WTC11 (cell line): Measurements from ENCODE around the gene BCAT1. TPM values are rescaled to one million over a fixed set of nuclear protein-coding genes. Genes with fewer than 3 reads are reported as not detected.
A peak's percentile ranks its signal among the peaks of the same experiment; 100 is the strongest.

Experiments
- ATAC-seq: fragments of 200-7000 bp; cut with Tn5 transposase; 2 replicates; pipeline ENCODE4 v1.10.0; 2021; ENCODE audit warnings: mild to moderate bottlenecking, moderate library complexity
- CTCF ChIA-PET: fragments of 300-600 bp; sonication (Branson Sonifier 250); formaldehyde crosslinking; loops from one replicate; lab custom pipeline; 2021; ENCODE audit warnings: antibody characterized with exemption; lab: Charles Lee
- POLR2A ChIA-PET: fragments of 350-600 bp; sonication (Branson Sonifier 250); formaldehyde crosslinking; loops from one replicate; lab custom pipeline; 2021; ENCODE audit warnings: antibody characterized with exemption; lab: Charles Lee
- DNase-seq: peaks from one replicate; pipeline ENCODE4 v3.0.0; 2021; ENCODE audit warnings: low spot score
- H3K27ac Mint-ChIP-seq: 2 replicates; pipeline ENCODE4 v1.8.0; 2021; ENCODE audit warnings: mixed read lengths
- H3K27me3 Mint-ChIP-seq: 2 replicates; pipeline ENCODE4 v1.8.0; 2021; ENCODE audit warnings: low read depth, mild to moderate bottlenecking, moderate library complexity, mixed read lengths
- H3K36me3 Mint-ChIP-seq: 2 replicates; pipeline ENCODE4 v1.8.0; 2021; ENCODE audit warnings: mixed read lengths
- H3K4me1 Mint-ChIP-seq: 2 replicates; pipeline ENCODE4 v1.8.0; 2022; ENCODE audit warnings: mixed read lengths
- H3K4me3 Mint-ChIP-seq: 2 replicates; pipeline ENCODE4 v1.8.0; 2021; ENCODE audit warnings: mild to moderate bottlenecking, moderate library complexity, mixed read lengths
- H3K9me3 Mint-ChIP-seq: 2 replicates; pipeline ENCODE4 v1.8.0; 2021; ENCODE audit warnings: mixed read lengths
- ATF1 ChIP-seq: sonication (generic); formaldehyde crosslinking; IDR thresholded peaks from 2 replicates; pipeline ENCODE4 v1.8.1; 2023; ENCODE audit warnings: mild to moderate bottlenecking, moderate library complexity, missing genetic modification reagents
- ATF3 ChIP-seq: sonication (generic); formaldehyde crosslinking; conservative IDR thresholded peaks from 2 replicates; pipeline ENCODE4 v1.8.1; 2022; ENCODE audit warnings: mild to moderate bottlenecking, missing genetic modification reagents
- ATF6 ChIP-seq: sonication (generic); formaldehyde crosslinking; IDR thresholded peaks from 2 replicates; pipeline ENCODE4 v1.8.1; 2023; ENCODE audit warnings: mild to moderate bottlenecking, missing genetic modification reagents
- ELF4 ChIP-seq: sonication (generic); formaldehyde crosslinking; IDR thresholded peaks from 2 replicates; pipeline ENCODE4 v1.8.1; 2022; ENCODE audit warnings: low read depth, mild to moderate bottlenecking, moderate library complexity, missing genetic modification reagents
- ESRRA ChIP-seq: sonication (generic); formaldehyde crosslinking; IDR thresholded peaks from 2 replicates; pipeline ENCODE4 v1.8.1; 2022; ENCODE audit warnings: mild to moderate bottlenecking, missing genetic modification reagents, borderline replicate concordance
- GRHL2 ChIP-seq: fragments of 250-450 bp; sonication (Bioruptor Pico); IDR thresholded peaks from 2 replicates; pipeline ENCODE4 v1.8.0; 2022; ENCODE audit warnings: mild to moderate bottlenecking, moderate library complexity; ENCODE audit not compliant: insufficient replicate concordance, severe bottlenecking
- NFYB ChIP-seq: sonication (generic); formaldehyde crosslinking; conservative IDR thresholded peaks from 2 replicates; pipeline ENCODE4 v1.8.0; 2022; ENCODE audit warnings: low read depth, missing genetic modification reagents
- NR3C1 ChIP-seq: sonication (generic); formaldehyde crosslinking; conservative IDR thresholded peaks from 2 replicates; pipeline ENCODE4 v1.8.1; 2023; ENCODE audit warnings: low read depth, mild to moderate bottlenecking, missing genetic modification reagents
- PRRX2 ChIP-seq: fragments of 250-450 bp; sonication (Bioruptor Pico); IDR thresholded peaks from 2 replicates; pipeline ENCODE4 v1.8.0; 2021; ENCODE audit warnings: mild to moderate bottlenecking
- SOX15 ChIP-seq: fragments of 250-450 bp; sonication (Bioruptor Pico); IDR thresholded peaks from 2 replicates; pipeline ENCODE4 v1.9.0; 2021; ENCODE audit warnings: mild to moderate bottlenecking
- STAT6 ChIP-seq: sonication (generic); formaldehyde crosslinking; conservative IDR thresholded peaks from 2 replicates; pipeline ENCODE4 v1.8.1; 2023; ENCODE audit warnings: mild to moderate bottlenecking, low read depth, missing genetic modification reagents, moderate library complexity
- USF2 ChIP-seq: sonication (generic); formaldehyde crosslinking; IDR thresholded peaks from 2 replicates; pipeline ENCODE4 v1.8.1; 2023; ENCODE audit warnings: mild to moderate bottlenecking, missing genetic modification reagents, moderate library complexity
- ZNF219 ChIP-seq: sonication (generic); formaldehyde crosslinking; IDR thresholded peaks from 2 replicates; pipeline ENCODE4 v1.8.0; 2023; ENCODE audit warnings: missing genetic modification reagents, mild to moderate bottlenecking, borderline replicate concordance
- ZNF232 ChIP-seq: sonication (generic); formaldehyde crosslinking; IDR thresholded peaks from 2 replicates; pipeline ENCODE4 v1.8.0; 2022; ENCODE audit warnings: mild to moderate bottlenecking, missing genetic modification reagents
- ZNF532 ChIP-seq: fragments of 250-450 bp; sonication (Bioruptor Pico); IDR thresholded peaks from 2 replicates; pipeline ENCODE4 v1.9.0; 2021; ENCODE audit warnings: mild to moderate bottlenecking, borderline replicate concordance
- total RNA-seq: library from RNA; stranded (reverse); gene quantifications from 3 replicates; pipeline ENCODE4 v1.2.3, GENCODE V29; 2021
- TF ChIP-seq, protein P1 (sequence below): sonication (generic); formaldehyde crosslinking; IDR thresholded peaks from 2 replicates; pipeline ENCODE4 v1.8.1; 2022; ENCODE audit warnings: low read depth, mild to moderate bottlenecking, moderate library complexity, missing genetic modification reagents, borderline replicate concordance
- TF ChIP-seq, protein P2 (sequence below): sonication (generic); formaldehyde crosslinking; IDR thresholded peaks from 2 replicates; pipeline ENCODE4 v1.8.1; 2022; ENCODE audit warnings: mild to moderate bottlenecking, missing genetic modification reagents, moderate library complexity, borderline replicate concordance
- TF ChIP-seq, protein P3 (sequence below): sonication (generic); formaldehyde crosslinking; IDR thresholded peaks from 2 replicates; pipeline ENCODE4 v1.8.0; 2022; ENCODE audit warnings: mild to moderate bottlenecking, missing genetic modification reagents

BCAT1 gene
- total RNA-seq, 1 experiment from 2014 or later: 267 TPM

DNA sequence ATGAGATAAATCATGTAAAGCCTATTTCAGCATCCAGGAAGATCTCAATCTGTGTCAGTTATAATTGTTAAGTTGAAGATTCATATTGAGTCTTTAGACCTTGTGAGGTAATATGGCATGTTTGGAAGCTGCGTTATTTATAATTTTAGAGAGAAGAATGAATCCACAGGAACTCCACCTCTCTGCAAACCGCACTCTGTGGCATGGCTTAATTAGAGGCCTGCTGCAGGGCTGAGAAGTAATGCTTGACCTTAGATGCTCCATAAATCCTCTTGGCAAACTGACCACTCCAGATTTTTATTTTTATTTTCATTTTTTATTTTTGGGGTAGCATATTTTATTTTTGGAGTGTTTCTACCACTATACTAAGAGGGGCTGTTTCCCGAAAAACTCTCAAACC is 28.8 kb downstream of the BCAT1 start:
- Mint-ChIP-seq H3K4me3 (no peak overlapping the region), H3K36me3 (peaks cover 6% of the 10 kb centered on the region), H3K27ac (peak overlapping the region; percentile 95; the same call in 1 of the 2 replicates), H3K9me3 (peaks cover 5% of the 10 kb centered on the region; the same call in 1 of the 2 replicates), H3K4me1 (peaks cover 57% of the 10 kb centered on the region), H3K27me3 (no peaks in the 10 kb centered on the region)
- no peak for ATAC-seq
- CTCF ChIA-PET: interaction anchor here (1.1 kb wide), 1 partner anchor 32 kb away, joined by 4 read pairs; no protein-coding TSS in a partner anchor
- no peak for DNase-seq
- POLR2A ChIA-PET: no interaction called here
- no peak for TF ChIP-seq USF2 (CRISPR knock-in tag)
- TF ChIP-seq, protein P1, sequence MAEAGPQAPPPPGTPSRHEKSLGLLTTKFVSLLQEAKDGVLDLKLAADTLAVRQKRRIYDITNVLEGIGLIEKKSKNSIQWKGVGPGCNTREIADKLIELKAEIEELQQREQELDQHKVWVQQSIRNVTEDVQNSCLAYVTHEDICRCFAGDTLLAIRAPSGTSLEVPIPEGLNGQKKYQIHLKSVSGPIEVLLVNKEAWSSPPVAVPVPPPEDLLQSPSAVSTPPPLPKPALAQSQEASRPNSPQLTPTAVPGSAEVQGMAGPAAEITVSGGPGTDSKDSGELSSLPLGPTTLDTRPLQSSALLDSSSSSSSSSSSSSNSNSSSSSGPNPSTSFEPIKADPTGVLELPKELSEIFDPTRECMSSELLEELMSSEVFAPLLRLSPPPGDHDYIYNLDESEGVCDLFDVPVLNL: no peak
- no peak for TF ChIP-seq ZNF219 (CRISPR knock-in tag)
- no peak for TF ChIP-seq ELF4
- TF ChIP-seq NR3C1 (CRISPR knock-in tag): no peak
- no peak for TF ChIP-seq NFYB (CRISPR knock-in tag)

DNA sequence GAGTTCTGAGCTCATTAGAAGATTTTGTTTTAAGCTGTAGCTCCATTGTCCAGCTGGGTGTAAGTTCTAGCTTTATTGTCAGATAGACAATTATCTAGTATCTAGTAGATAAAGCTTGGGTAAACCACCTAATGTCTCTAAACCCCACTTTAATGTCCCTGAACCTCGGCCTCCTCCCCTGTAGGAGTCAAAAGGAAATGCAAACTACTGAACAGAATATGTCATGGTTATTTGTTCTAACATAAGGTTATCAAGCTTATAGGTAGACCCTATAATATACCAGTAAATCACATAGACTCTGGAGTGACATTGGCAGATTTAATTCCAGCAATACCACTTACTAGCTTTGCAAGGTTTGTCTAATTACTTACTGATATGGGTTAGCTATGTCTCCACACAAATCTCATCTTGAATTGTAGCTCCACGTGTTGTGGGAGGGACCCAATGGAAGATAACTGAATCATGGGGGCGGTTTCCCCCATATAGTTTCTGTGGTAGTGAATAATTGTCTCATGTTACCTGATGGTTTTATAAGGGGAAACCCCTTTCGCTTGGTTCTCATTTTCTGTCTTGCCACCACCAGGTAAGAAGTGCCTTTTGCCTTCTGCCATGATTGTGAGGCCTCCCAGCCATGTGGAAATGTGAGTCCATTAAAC is 29.4 kb downstream of the BCAT1 start:
- DNase-seq (no peak), ATAC-seq (no peak)
- Mint-ChIP-seq H3K27me3 (no peaks in the 10 kb centered on the region), H3K9me3 (no peaks in the 10 kb centered on the region), H3K27ac (peak overlapping the region; percentile 49), H3K4me1 (peaks cover 50% of the 10 kb centered on the region), H3K36me3 (no peaks in the 10 kb centered on the region; the same call in 1 of the 2 replicates), H3K4me3 (no peak overlapping the region)
- ChIA-PET POLR2A (no interaction called here), CTCF (interaction anchor here (1.1 kb wide), 1 partner anchor 33 kb away, joined by 4 read pairs; no protein-coding TSS in a partner anchor)
- no peak for TF ChIP-seq PRRX2 (CRISPR knock-in tag)
- no peak for TF ChIP-seq SOX15
- no peak for TF ChIP-seq GRHL2
- TF ChIP-seq, protein P2, sequence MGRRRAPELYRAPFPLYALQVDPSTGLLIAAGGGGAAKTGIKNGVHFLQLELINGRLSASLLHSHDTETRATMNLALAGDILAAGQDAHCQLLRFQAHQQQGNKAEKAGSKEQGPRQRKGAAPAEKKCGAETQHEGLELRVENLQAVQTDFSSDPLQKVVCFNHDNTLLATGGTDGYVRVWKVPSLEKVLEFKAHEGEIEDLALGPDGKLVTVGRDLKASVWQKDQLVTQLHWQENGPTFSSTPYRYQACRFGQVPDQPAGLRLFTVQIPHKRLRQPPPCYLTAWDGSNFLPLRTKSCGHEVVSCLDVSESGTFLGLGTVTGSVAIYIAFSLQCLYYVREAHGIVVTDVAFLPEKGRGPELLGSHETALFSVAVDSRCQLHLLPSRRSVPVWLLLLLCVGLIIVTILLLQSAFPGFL (CRISPR knock-in tag): no peak
- TF ChIP-seq, protein P3, sequence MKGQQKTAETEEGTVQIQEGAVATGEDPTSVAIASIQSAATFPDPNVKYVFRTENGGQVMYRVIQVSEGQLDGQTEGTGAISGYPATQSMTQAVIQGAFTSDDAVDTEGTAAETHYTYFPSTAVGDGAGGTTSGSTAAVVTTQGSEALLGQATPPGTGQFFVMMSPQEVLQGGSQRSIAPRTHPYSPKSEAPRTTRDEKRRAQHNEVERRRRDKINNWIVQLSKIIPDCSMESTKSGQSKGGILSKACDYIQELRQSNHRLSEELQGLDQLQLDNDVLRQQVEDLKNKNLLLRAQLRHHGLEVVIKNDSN (CRISPR knock-in tag): no peak
- TF ChIP-seq ATF1 (CRISPR knock-in tag): no peak
- TF ChIP-seq ZNF232 (CRISPR knock-in tag): no peak
- no peak for TF ChIP-seq STAT6 (CRISPR knock-in tag)
- no peak for TF ChIP-seq ZNF532 (CRISPR knock-in tag)
- no peak for TF ChIP-seq ATF3 (CRISPR knock-in tag)
- no peak for TF ChIP-seq ATF6 (CRISPR knock-in tag)
- TF ChIP-seq ESRRA: no peak
